ENCODE results near the gene NUPR1.

NUPR1 gene

DNA sequence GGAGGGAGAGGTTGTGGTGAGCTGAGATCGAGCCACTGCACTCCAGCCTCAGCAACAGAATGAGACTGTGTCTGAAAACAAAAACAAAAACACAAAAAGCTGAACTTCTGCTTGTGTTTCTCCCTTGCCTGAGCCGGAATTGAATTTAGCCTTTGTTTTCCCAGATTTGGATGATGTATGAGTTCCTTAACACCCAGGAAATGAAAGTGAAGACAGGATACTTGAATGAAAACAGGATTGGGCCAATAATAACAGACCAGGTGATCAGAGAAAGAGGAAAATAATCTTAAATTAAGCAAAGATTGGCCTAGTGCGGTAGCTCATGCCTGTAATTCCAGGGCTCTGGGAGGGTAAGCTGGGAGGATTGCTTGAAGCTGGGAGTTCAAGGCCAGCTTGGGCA, 1.6 kb upstream of the NUPR1 start:
- peak overlapping the region; percentile 43 for H3K27ac ChIP-seq
- TF ChIP-seq, protein P1, sequence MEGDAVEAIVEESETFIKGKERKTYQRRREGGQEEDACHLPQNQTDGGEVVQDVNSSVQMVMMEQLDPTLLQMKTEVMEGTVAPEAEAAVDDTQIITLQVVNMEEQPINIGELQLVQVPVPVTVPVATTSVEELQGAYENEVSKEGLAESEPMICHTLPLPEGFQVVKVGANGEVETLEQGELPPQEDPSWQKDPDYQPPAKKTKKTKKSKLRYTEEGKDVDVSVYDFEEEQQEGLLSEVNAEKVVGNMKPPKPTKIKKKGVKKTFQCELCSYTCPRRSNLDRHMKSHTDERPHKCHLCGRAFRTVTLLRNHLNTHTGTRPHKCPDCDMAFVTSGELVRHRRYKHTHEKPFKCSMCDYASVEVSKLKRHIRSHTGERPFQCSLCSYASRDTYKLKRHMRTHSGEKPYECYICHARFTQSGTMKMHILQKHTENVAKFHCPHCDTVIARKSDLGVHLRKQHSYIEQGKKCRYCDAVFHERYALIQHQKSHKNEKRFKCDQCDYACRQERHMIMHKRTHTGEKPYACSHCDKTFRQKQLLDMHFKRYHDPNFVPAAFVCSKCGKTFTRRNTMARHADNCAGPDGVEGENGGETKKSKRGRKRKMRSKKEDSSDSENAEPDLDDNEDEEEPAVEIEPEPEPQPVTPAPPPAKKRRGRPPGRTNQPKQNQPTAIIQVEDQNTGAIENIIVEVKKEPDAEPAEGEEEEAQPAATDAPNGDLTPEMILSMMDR (IDR thresholded peaks at IDR 0.05) = no peak
- TF ChIP-seq ZFX (IDR thresholded peaks at IDR 0.05; ENCODE audit: borderline replicate concordance) = no peak

DNA sequence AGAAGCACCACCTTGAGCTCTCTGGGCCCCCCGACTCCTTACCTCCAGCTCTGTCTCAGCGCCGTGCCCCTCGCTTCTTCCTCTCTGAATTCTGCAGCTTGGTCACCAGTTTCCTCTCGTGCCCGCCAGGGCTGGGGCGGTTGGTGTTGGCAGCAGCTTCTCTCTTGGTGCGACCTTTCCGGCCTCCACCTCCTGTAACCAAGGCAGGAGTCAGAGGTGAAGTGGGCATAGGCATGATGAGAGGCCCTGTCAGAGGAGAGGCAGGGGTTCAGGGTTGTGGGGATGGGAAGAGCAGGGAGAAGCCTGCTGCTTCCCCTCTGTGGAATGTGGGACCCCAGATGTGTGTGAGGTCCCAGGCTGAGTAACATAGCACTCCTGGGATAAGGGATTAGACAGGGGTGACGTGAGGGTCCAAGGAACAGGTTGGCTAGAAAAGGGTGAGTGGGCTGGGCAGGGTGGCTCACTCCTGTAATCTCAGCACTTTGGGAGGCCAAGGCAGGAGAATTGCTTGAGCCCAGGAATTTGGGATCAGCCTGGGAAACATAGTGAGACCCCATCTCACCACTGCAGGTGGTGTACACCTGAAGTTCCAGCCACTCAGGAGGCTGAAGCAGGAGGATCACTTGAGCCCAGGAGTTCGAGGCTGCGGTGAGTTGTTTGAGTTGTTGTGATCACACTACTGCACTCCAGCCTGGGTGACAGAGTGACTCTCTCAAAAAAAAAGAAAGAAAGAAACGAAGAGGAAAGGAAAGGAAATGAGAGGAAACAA, 626 bp downstream of the NUPR1 start:
- H3K27ac ChIP-seq = peak overlapping the region; percentile 94
- TF ChIP-seq ZFX (IDR thresholded peaks at IDR 0.05; ENCODE audit: borderline replicate concordance) = no peak
- TF ChIP-seq, protein P1 (IDR thresholded peaks at IDR 0.05) = no peak

DNA sequence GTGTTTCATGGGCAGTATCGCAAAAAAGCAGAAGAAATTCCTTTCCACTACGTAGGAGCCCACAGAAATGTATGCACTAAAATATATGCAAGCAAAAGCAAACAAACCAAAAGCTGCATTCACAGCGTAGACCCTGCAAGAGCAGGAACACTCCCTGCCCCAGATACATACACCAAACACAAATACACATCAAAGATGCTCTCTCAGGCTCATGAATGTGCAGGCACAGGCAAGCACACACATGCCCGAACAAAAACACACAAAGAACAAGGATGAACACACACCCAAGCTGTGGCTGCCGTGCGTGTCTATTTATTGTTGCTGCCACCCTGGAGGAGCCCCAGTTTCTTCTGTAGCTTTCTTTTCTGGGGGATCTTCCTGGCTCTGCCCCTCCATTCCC, 1.7 kb downstream of the NUPR1 start:
- no peak for TF ChIP-seq ZFX (IDR thresholded peaks at IDR 0.05; ENCODE audit: borderline replicate concordance)
- TF ChIP-seq, protein P1 (IDR thresholded peaks at IDR 0.05) = no peak
- peak overlapping the region; percentile 94 for H3K27ac ChIP-seq

DNA sequence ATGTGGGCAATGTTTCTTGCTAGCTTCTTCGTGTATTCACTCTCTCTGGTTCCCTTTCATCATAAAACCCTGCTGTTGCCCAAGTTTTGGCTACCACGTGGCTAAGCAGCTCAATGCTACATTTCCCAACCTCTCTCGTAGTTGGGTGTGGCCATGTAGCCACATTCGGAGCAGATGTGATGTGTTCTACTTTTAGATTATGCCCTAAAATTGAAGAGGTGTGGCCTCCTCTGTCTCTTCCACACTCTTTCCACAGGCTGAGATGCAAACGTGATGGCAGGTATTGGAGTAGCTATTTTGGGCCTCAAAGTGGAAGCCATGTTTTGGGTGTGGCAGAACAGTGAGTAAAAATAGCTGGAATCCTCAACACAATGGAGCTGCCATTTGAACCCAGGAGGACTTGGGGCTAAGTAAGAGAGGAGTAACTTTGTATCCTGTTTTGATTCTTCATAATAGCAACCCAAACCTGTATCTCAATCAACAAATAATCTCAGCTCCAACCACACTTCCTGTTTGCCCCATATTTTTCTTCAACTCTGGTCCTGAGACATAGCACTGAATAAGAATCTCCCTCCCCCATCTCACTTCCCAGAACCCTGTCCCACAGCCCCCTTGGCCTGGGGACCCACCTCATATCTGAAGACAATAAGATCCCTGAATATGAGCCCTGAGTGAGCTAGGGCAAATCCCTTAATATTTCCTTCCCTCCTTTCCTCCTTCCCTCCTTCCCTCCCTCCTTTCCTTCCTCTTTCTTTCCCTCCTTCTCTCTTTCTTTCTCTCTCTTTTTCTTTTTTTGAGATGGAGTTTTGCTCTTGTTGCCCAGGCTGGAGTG, 4.0 kb downstream of the NUPR1 start:
- H3K27ac ChIP-seq = peak overlapping the region; percentile 76
- TF ChIP-seq, protein P1 (IDR thresholded peaks at IDR 0.05) = no peak
- no peak for TF ChIP-seq ZFX (IDR thresholded peaks at IDR 0.05; ENCODE audit: borderline replicate concordance)

DNA sequence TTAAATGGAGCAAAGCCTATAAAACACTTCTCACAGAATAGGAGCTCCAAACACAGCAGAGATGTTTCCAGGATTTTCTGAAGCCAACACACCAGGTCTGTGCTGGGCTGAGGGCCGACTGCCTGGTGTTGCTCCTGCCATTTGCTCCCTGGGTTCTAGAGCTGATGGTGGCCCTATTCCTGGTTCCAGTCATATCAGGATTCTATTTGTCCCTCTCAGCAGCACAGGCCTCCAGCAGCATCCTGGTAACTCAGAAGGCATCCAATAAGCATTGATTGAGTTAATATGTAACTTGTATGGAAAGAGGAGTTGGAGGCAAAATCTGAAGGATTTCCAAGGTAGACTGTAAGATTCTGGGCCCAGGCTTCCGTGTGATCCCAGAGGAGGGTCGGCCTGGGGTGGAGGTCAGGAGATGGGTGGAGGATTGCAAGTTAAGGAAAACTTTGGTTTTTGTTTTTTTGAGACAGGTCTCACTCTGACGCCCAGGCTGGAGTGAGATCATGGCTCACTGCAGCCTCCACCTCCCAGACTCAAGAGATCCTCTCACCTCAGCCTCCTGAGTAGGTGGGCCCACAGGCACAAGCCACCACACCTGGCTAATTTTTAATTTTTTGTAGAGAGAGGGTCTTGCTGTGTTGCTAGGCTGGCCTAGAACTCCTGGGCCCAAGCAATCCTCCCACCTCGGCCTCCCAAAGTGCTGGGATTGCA, 5.7 kb downstream of the NUPR1 start:
- TF ChIP-seq, protein P1 (IDR thresholded peaks at IDR 0.05) = no peak
- no peak for TF ChIP-seq ZFX (IDR thresholded peaks at IDR 0.05; ENCODE audit: borderline replicate concordance)
- peak overlapping the region; percentile 76 for H3K27ac ChIP-seq

DNA sequence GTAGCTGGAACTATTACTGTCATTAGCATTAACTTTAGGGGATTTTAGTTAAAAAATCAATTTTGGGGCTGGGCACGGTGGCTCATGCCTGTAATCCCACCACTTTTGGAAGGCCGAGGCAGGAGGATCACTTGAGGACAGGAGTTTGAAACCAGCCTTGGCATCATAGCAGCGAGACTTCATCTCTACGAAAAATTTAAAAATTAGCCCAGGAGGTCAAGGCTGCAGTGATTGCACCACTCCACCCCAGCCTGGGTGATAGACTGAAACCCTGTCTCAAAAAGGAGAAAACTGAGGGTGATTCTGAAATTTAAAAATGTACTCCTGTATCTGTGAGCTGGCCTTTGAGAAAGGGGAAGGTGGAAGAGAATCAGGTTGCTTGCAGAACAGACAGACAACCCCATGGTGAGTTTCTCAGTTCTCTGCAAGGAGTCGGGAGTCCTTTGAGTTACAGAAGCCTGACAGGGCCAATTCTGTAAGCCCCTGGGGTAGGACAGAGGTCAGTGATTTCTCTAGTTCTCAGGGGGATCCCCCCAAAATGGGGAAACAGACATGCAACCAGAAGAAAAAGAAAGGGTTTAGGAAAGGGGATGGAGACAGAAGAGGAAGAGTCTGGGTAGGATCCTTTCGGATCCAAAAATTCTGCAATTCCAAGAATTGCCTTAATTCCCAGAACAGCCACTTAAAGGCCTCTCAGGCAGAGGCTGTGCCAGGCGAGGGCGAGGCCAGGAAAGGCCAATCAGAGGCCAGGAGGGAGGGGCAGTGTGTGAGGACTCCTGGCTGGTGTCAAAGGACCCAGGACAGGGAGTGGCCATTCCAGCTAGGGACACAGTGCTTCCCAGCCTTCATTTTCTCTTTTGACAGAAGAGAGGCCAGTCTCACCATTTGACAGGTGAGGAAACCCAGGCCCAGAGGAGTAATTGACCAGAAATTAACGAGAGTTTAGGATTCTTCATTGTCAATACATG, 6.7 kb downstream of the NUPR1 start:
- no peak for TF ChIP-seq ZFX (IDR thresholded peaks at IDR 0.05; ENCODE audit: borderline replicate concordance)
- TF ChIP-seq, protein P1 (IDR thresholded peaks at IDR 0.05) = no peak
- H3K27ac ChIP-seq = peak overlapping the region; percentile 76
